ENCODE data around the gene IZUMO4. TPM values are rescaled to one million over a fixed set of nuclear protein-coding genes. Genes with fewer than 3 reads are reported as not detected.

IZUMO4 gene
- total RNA-seq, 1 donor from 2014 or later = 5.8 TPM

- peaks cover 39% of the 10 kb centered on the region for H3K36me3 ChIP-seq (ENCODE audit: insufficient read depth, low read length)
Observed at GRCh38 chr19:2110822-2111221, 14.1 kb downstream of the IZUMO4 start.

GRCh38 chr19:2111425-2111824 lies 14.7 kb downstream of the IZUMO4 start:
- Histone ChIP-seq H3K27me3 (ENCODE audit: insufficient read depth, low read length) (no peaks in the 10 kb centered on the region), H3K36me3 (ENCODE audit: insufficient read depth, low read length) (peaks cover 41% of the 10 kb centered on the region), H2AFZ (ENCODE audit: low read depth, low read length) (no peak overlapping the region), H3K4me2 (ENCODE audit: low read length) (no peak overlapping the region), H3K9me3 (ENCODE audit: insufficient read depth, low read depth, low read length) (no peaks in the 10 kb centered on the region), H3K4me1 (ENCODE audit: insufficient read depth, low read length) (peaks cover 10% of the 10 kb centered on the region), H3K27ac (ENCODE audit: low read depth, low read length) (no peak overlapping the region), H3K79me2 (ENCODE audit: insufficient read depth, low read length) (peaks cover 11% of the 10 kb centered on the region), H4K20me1 (ENCODE audit: insufficient read depth, low read length) (peaks cover 73% of the 10 kb centered on the region), H3K4me3 (ENCODE audit: insufficient read depth, low read depth, low read length) (no peak overlapping the region), H3K9ac (ENCODE audit: low read length) (no peak overlapping the region)
- Mint-ChIP-seq H3K4me1 (ENCODE audit: low read depth, unreplicated experiment) (peaks cover 5% of the 10 kb centered on the region), H3K9me3 (ENCODE audit: unreplicated experiment) (no peaks in the 10 kb centered on the region), H3K4me3 (ENCODE audit: unreplicated experiment) (no peak overlapping the region), H3K27ac (ENCODE audit: unreplicated experiment) (no peak overlapping the region), H3K36me3 (ENCODE audit: low read depth, unreplicated experiment) (peaks cover 18% of the 10 kb centered on the region), H3K27me3 (ENCODE audit: low read depth, unreplicated experiment) (no peaks in the 10 kb centered on the region)
- TF ChIP-seq EZH2 (IDR thresholded peaks at IDR 0.05; ENCODE audit: insufficient read depth, low read length) (no peak), CTCF (IDR thresholded peaks at IDR 0.05; ENCODE audit: insufficient read depth, low read depth, low read length) (no peak)
- DNase-seq (ENCODE audit: low read depth) = no peak
- no peak for FAIRE-seq

More at GRCh38 chr19:2110822-2111221, 14.1 kb downstream of the IZUMO4 start:
- Mint-ChIP-seq H3K9me3 (ENCODE audit: unreplicated experiment) (no peaks in the 10 kb centered on the region), H3K27me3 (ENCODE audit: low read depth, unreplicated experiment) (no peaks in the 10 kb centered on the region), H3K4me1 (ENCODE audit: low read depth, unreplicated experiment) (peaks cover 5% of the 10 kb centered on the region), H3K4me3 (ENCODE audit: unreplicated experiment) (no peak overlapping the region), H3K27ac (ENCODE audit: unreplicated experiment) (no peak overlapping the region), H3K36me3 (ENCODE audit: low read depth, unreplicated experiment) (peaks cover 24% of the 10 kb centered on the region)
- TF ChIP-seq CTCF (IDR thresholded peaks at IDR 0.05; ENCODE audit: insufficient read depth, low read depth, low read length) = no peak
- TF ChIP-seq EZH2 (IDR thresholded peaks at IDR 0.05; ENCODE audit: insufficient read depth, low read length) = no peak
- Histone ChIP-seq H3K27ac (ENCODE audit: low read depth, low read length) (no peak overlapping the region), H3K4me2 (ENCODE audit: low read length) (no peak overlapping the region), H3K9me3 (ENCODE audit: insufficient read depth, low read depth, low read length) (no peaks in the 10 kb centered on the region), H3K4me3 (ENCODE audit: insufficient read depth, low read depth, low read length) (no peak overlapping the region), H3K79me2 (ENCODE audit: insufficient read depth, low read length) (peaks cover 14% of the 10 kb centered on the region), H3K27me3 (ENCODE audit: insufficient read depth, low read length) (no peaks in the 10 kb centered on the region), H3K9ac (ENCODE audit: low read length) (no peak overlapping the region), H4K20me1 (ENCODE audit: insufficient read depth, low read length) (peaks cover 69% of the 10 kb centered on the region), H2AFZ (ENCODE audit: low read depth, low read length) (no peak overlapping the region), H3K4me1 (ENCODE audit: insufficient read depth, low read length) (peaks cover 10% of the 10 kb centered on the region)
- FAIRE-seq (no peak), DNase-seq (ENCODE audit: low read depth) (no peak)

- Mint-ChIP-seq H3K4me1 (ENCODE audit: low read depth, unreplicated experiment) (peaks cover 5% of the 10 kb centered on the region), H3K27ac (ENCODE audit: unreplicated experiment) (no peak overlapping the region), H3K36me3 (ENCODE audit: low read depth, unreplicated experiment) (peaks cover 15% of the 10 kb centered on the region), H3K9me3 (ENCODE audit: unreplicated experiment) (no peaks in the 10 kb centered on the region), H3K4me3 (ENCODE audit: unreplicated experiment) (no peak overlapping the region), H3K27me3 (ENCODE audit: low read depth, unreplicated experiment) (no peaks in the 10 kb centered on the region)
- H2AFZ ChIP-seq (ENCODE audit: low read depth, low read length) = no peak overlapping the region
- H3K4me1 ChIP-seq (ENCODE audit: insufficient read depth, low read length) = peaks cover 10% of the 10 kb centered on the region
- H3K4me2 ChIP-seq (ENCODE audit: low read length) = no peak overlapping the region
- H3K36me3 ChIP-seq (ENCODE audit: insufficient read depth, low read length) = peaks cover 37% of the 10 kb centered on the region
- H3K4me3 ChIP-seq (ENCODE audit: insufficient read depth, low read depth, low read length) = no peak overlapping the region
- H3K27ac ChIP-seq (ENCODE audit: low read depth, low read length) = no peak overlapping the region
- peaks cover 73% of the 10 kb centered on the region for H4K20me1 ChIP-seq (ENCODE audit: insufficient read depth, low read length)
- FAIRE-seq (no peak), DNase-seq (ENCODE audit: low read depth) (no peak)
- TF ChIP-seq CTCF (IDR thresholded peaks at IDR 0.05; ENCODE audit: insufficient read depth, low read depth, low read length) = no peak
- no peak for TF ChIP-seq EZH2 (IDR thresholded peaks at IDR 0.05; ENCODE audit: insufficient read depth, low read length)
- no peaks in the 10 kb centered on the region for H3K9me3 ChIP-seq (ENCODE audit: insufficient read depth, low read depth, low read length)
- H3K9ac ChIP-seq (ENCODE audit: low read length) = no peak overlapping the region
- H3K27me3 ChIP-seq (ENCODE audit: insufficient read depth, low read length) = no peaks in the 10 kb centered on the region
- H3K79me2 ChIP-seq (ENCODE audit: insufficient read depth, low read length) = peaks cover 9% of the 10 kb centered on the region
Observed at GRCh38 chr19:2111886-2112285, 15.2 kb downstream of the IZUMO4 start.

Data from astrocyte (in vitro differentiated cells and primary cell).